ENCODE results near the gene HIVEP3.

HIVEP3 gene

DNA sequence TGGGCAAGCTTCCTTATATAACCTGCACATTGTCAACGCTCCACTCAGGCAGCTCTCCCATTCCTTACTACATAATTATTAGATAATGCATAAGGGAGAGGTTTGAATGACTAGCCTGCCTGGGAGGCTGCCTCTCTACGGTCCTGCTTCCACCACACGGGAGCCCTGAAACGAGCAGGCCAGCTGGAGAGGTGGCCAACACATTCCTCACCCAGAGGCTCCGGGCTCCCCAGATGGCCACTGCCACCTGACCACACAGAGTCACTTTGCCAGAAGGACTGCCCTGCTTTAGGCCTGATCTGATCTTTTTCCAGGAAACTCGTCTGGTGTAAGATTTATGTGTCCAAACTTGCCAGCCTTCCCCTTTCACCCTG lies 27.9 kb downstream of the HIVEP3 start:
- no peak for DNase-seq (ENCODE audit: low read depth)
- H3K4me3 ChIP-seq (ENCODE audit: low read depth, low read length): no peak overlapping the region
- TF ChIP-seq CTCF (IDR thresholded peaks at IDR 0.05; ENCODE audit: low read depth, low read length) (no peak), MYC (IDR thresholded peaks at IDR 0.05; ENCODE audit: low read depth, low read length) (no peak)

DNA sequence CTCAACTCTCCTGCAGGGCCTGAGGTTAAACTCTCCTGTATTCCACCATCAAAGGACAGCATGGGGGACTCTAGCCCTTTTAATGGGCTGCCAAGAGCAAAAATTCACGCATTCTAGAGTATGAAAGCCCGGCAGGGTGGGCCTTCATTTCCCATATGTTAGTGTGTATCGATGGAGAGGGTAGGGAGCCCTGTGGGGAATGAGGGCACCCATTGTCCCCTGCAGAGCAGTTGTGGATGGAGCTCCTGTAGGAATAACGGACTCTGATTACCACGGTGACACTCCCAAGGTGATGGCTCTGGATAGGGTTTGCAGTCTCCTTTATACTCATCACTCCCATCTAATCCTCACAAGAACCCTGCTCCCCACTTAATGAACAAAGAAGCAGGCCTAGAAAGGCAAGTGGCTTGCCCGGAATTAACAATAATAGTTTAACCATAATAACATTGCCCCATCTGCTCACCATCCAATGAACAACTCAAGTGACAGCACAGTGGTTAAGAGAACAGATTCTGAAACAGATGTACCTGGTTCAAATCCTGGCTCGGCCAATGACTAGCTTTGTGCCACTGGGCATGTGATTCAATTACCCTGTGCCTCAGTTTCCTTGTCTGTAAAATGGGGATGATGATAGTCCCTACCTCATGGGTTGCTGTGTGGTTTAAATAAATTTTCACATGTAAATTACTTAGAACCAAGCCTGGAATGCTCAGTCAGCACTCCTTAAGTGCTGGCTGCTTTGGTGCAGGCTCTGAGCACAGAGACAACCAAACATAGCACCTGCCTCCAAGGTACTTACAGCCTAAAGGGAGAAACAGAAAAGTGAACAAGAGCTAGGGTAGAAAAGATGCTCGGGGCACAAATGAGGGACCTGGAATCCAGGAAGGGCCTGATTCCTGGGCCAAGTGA lies 29.0 kb downstream of the HIVEP3 start:
- H3K4me3 ChIP-seq (ENCODE audit: low read depth, low read length): no peak overlapping the region
- no peak for TF ChIP-seq MYC (IDR thresholded peaks at IDR 0.05; ENCODE audit: low read depth, low read length)
- no peak for DNase-seq (ENCODE audit: low read depth)

DNA sequence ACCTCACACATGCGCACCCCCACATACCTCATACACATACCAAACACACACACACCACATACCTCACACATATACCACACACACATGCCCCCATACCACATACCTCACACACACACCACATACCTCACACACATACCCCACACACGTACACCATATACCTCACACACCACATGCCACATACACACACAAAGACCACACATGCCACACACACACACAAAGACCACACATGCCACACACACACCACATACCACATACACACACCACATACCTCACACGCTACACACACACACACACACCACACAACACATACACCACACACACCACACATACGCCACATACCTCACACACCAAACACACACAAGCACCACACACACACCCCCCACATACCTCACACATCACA lies 30.0 kb downstream of the HIVEP3 start:
- H3K4me3 ChIP-seq (ENCODE audit: low read depth, low read length): no peak overlapping the region
- no peak for TF ChIP-seq CTCF (IDR thresholded peaks at IDR 0.05; ENCODE audit: low read depth, low read length)
- TF ChIP-seq MAX (IDR thresholded peaks at IDR 0.05; ENCODE audit: low read depth, low read length): no peak
- no peak for TF ChIP-seq POLR2A (IDR thresholded peaks at IDR 0.05; ENCODE audit: extremely low read depth, insufficient read length)
- no peak for TF ChIP-seq MYC (IDR thresholded peaks at IDR 0.05; ENCODE audit: low read depth, low read length)
- no peak for DNase-seq (ENCODE audit: low read depth)

DNA sequence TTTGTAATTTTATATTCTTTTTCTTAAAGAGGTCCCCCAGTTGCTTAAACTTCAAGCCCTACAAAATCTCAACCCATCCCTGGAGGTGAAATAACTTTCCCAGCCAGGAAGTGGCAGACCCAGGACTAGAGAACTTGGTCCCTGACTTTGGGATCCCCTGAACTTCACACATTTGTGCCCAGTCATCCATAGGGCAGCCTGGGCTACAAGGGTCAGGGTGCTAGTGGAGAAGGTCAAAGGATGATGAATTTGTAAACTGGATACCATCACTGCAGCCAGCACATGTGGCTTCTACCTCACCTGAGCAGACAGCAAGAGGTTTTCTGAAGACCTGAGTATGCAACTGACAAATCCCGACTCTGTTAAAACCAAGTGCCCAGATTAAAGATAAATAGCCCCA lies 31.4 kb downstream of the HIVEP3 start:
- TF ChIP-seq CTCF (IDR thresholded peaks at IDR 0.05; ENCODE audit: low read depth, low read length) (no peak), POLR2A (IDR thresholded peaks at IDR 0.05; ENCODE audit: extremely low read depth, insufficient read length) (no peak)
- H3K4me3 ChIP-seq (ENCODE audit: low read depth, low read length): no peak overlapping the region
- no peak for DNase-seq (ENCODE audit: low read depth)

GRCh38 chr1:41884256-41885230 lies 34.2 kb downstream of the HIVEP3 start:
- no peak overlapping the region for H3K4me3 ChIP-seq (ENCODE audit: low read depth, low read length)
- no peak for DNase-seq (ENCODE audit: low read depth)
- TF ChIP-seq MAX (IDR thresholded peaks at IDR 0.05; ENCODE audit: low read depth, low read length) (no peak), CTCF (IDR thresholded peaks at IDR 0.05; ENCODE audit: low read depth, low read length) (no peak), POLR2A (IDR thresholded peaks at IDR 0.05; ENCODE audit: extremely low read depth, insufficient read length) (no peak)

- TF ChIP-seq MAX (IDR thresholded peaks at IDR 0.05; ENCODE audit: low read depth, low read length): no peak
- TF ChIP-seq CTCF (IDR thresholded peaks at IDR 0.05; ENCODE audit: low read depth, low read length): no peak
- TF ChIP-seq POLR2A (IDR thresholded peaks at IDR 0.05; ENCODE audit: extremely low read depth, insufficient read length): no peak
- no peak for TF ChIP-seq MYC (IDR thresholded peaks at IDR 0.05; ENCODE audit: low read depth, low read length)
- DNase-seq (ENCODE audit: low read depth): no peak
Observed at GRCh38 chr1:41883507-41883906, 35.2 kb downstream of the HIVEP3 start.

More at GRCh38 chr1:41883507-41883906, 35.2 kb downstream of the HIVEP3 start:
- no peak overlapping the region for H3K4me3 ChIP-seq (ENCODE audit: low read depth, low read length)
